GM21619 (cell line): ENCODE data around the gene MAML1.
"Not testable (repeated sequence)": the region's sequence is repeated elsewhere in the genome, so short reads cannot be mapped to it uniquely, and the experiment has no call there.

Experiments
- ATAC-seq: cut with Tn5 transposase; IDR thresholded peaks from one replicate; pipeline ENCODE4 v1.9.1; 2021; ENCODE audit not compliant: unreplicated experiment

Gene MAML1

GRCh38 chr5:179732412-179732917 is at the start of gene MAML1:
TSS of gene MAML1 (plus strand) at chr5:179732822. CDS start at chr5:179733113, 291 bp downstream.
- peak; percentile 94 for ATAC-seq

GRCh38 chr5:179689212-179689611 is 43.4 kb upstream of the MAML1 start:
- not testable (repeated sequence) for ATAC-seq

- no peak for ATAC-seq
Measured at GRCh38 chr5:179694561-179694960, 38.1 kb upstream of the MAML1 start.

- no peak for ATAC-seq
Measured at GRCh38 chr5:179696603-179697002, 36.0 kb upstream of the MAML1 start.

- ATAC-seq: no peak
Measured at GRCh38 chr5:179697108-179697507, 35.5 kb upstream of the MAML1 start.

- ATAC-seq: not testable (repeated sequence)
Measured at GRCh38 chr5:179697543-179697942, 35.1 kb upstream of the MAML1 start.

- ATAC-seq: peak; percentile 90
Measured at GRCh38 chr5:179697993-179698934, 34.4 kb upstream of the MAML1 start.

- ATAC-seq: no peak
Measured at GRCh38 chr5:179698935-179699615, 33.5 kb upstream of the MAML1 start, which contains the start of gene CANX. TSS of gene CANX (plus strand) at chr5:179698967. CDS start at chr5:179705682, 6,715 bp downstream.

- ATAC-seq: no peak
Measured at GRCh38 chr5:179699616-179700237, 32.9 kb upstream of the MAML1 start.

- no peak for ATAC-seq
Measured at GRCh38 chr5:179700401-179700918, 32.2 kb upstream of the MAML1 start.

GRCh38 chr5:179716286-179716685 is 16.3 kb upstream of the MAML1 start:
- no peak for ATAC-seq

- no peak for ATAC-seq
Measured at GRCh38 chr5:179720222-179720621, 12.4 kb upstream of the MAML1 start.

GRCh38 chr5:179724163-179724562 is 8.5 kb upstream of the MAML1 start:
- ATAC-seq: no peak

GRCh38 chr5:179727106-179727505 is 5.5 kb upstream of the MAML1 start:
- no peak for ATAC-seq

- ATAC-seq: no peak
Measured at GRCh38 chr5:179729303-179729702, 3.3 kb upstream of the MAML1 start.

GRCh38 chr5:179729727-179730126 is 2.9 kb upstream of the MAML1 start:
- ATAC-seq: no peak

GRCh38 chr5:179730356-179730755 is 2.3 kb upstream of the MAML1 start:
- ATAC-seq: no peak

GRCh38 chr5:179730852-179731251 is 1.8 kb upstream of the MAML1 start:
- no peak for ATAC-seq

GRCh38 chr5:179731791-179732411 is 721 bp upstream of the MAML1 start:
- ATAC-seq: peak; percentile 21

- ATAC-seq: peak; percentile 19
Measured at GRCh38 chr5:179732918-179733771, 523 bp downstream of the MAML1 start.
